ENCODE results near the gene IFIT1B.
"Not testable (repeated sequence)": the region's sequence is repeated elsewhere in the genome, so short reads cannot be mapped to it uniquely, and the experiment has no call there.

Gene IFIT1B

DNA sequence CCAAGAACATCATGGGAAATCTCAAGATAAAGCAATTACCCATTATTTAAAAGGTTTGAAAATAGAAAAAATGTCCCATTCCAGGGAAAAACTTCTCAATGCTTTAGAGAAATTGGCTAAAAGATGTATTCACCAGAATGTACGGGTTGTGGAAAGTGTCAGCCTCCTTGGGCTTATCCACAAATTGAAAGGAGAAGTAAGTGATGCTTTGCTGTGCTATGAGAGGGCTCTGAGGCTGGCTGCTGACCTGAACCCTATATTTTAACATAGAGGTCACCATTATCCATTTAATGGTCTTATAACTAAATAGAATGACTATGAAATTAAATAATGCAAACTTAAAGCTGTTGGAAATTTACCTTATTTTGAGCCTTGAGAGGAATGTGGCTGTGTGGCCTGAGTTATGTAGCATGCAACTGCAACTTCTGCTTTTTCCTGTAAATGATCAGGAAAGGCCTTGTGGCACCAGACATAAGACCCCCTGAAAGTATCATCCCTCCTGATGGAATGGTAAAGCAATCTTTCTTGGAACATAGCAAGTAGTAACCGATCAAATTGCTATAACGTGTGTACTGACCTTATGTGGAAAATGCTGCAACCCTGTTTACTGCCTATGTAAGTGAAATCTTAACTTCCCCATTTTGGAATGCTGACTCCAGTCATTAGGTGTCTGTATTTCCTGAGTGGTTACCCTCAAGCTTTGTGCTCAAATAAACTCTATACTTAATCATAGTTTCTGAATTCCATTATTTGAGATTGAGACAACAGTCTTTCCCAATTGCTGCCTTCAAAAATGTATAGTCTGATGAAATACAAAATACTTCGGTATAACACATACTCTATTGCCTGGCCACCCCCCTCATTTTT lies 6.9 kb downstream of the IFIT1B start:
- DNase-seq (ENCODE audit: low spot score): no peak

DNA sequence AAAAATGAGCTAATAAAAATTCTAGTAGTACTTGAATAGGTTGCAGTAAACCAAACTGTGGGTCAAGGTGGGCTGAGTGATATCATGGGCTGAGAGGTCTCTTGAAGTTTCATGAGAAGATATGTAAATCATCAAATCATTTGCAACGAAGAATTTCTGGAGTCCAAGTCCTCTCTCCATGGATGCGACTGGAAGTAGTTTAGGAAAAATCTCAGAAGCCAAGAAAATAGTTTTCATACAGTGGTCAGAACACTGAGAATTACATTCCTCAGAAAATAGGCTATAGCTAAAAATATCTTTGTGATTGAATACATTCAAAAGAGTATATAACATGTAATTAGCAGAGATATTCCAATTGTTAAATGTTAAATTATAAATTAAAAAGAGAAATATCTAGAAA lies 10.9 kb downstream of the IFIT1B start:
- no peak for DNase-seq (ENCODE audit: low spot score)

DNA sequence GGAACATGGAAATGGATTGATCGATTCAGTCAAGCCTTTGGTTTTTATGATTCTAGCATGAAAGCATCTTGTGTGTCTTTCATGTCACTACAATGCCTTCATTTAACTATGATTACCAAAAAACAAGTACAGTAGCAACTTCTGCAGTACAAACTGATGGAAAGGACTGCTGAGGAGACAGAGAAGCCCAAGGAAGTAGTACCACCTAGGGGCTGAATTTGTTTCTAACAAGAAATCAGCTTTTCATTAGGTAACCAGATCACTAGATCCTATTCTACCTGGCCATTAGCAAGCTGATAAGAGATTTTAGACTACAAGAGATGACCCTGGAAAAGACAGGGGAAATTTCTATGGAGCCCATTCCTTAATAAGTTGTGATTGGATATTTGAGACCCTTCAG lies 11.4 kb downstream of the IFIT1B start:
- no peak for DNase-seq (ENCODE audit: low spot score)

DNA sequence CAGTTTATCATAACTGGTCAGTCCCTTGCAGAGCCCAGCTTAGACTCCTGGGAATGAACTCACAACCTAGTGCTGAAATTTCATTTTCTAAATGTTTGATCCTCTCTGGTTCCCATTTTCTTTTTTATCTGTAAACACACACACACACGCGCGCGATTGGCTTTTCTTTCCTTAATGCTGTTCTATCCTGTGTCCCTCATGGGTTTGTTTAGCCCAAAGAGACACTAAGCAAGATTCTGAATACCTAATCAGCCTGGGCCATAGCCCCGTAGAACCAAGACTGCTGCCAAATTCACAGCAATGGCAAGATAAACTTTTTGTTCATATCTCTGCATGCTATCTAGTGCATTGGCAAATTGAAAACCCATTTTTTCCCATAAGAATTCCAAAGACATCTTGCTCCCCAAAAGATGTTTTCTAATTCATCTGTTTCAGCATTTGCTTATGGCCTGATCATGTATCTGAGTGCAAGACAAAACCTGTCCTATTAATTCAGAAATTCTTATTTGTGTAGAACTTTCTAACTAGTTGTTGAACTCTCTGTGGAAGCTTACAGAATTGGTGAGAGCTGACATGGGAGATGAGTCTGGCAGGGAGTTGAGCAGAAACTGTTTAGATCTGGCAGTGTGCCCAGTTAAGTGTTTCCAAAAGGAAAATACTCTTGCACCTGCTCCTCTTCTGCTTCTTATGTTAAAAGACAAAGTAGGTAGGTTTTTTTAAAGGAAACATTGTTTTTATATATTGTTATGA lies 12.8 kb downstream of the IFIT1B start:
- DNase-seq (ENCODE audit: low spot score): no peak

DNA sequence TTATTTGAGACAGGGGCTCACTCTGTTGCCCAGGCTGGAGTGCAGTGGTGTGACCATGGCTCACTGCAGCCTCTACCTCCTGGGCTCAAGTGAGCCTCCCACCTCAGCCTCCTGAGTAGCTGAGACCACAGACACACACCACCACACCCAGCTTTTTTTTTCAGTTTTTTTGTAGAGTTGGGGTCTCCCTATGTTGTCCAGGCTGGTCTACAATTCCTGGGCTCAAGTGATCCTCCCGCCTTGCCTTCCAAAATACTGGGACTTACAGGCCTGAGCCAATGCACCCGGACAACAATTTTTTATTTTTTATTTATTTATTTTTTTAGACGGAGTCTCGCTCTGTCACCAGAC lies 13.3 kb downstream of the IFIT1B start:
- not testable (repeated sequence) for DNase-seq (ENCODE audit: low spot score)

DNA sequence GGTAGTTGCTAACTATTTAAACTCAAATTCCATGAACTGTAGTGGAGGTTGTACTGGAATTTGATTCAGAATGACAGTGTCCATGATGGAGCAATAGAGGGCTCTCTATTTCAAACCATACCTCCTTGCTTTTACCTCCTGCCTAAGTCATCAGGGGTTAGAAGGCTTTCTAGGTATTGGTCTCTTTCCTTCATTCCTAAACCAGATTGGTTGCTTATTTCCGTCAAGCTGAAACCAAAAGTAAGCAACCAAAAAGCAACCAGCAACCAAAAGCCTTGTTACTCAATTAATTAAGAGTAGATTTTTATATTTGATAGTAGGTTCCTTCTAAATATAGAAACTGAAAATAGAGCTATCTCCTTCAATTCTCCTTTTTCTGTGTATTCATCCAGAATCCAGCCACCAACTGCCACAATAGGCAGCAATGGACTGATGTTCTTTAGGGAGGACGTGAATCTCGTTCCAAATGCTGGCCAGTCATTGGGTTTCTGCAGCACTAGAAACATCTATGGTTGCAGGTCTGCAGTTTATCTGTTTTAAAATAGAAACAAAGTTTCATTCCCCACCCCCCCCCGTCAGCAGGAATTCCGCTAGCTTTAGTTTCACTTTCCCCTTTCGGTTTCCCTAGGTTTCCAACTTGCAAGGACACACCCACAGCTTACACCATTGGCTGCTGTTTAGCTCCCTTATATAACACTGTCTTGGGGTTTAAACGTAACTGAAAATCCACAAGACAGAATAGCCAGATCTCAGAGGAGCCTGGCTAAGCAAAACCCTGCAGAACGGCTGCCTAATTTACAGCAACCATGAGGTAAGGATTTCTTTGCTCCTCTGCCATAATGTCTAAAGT lies 14.3 kb downstream of the IFIT1B start, which contains the start of gene IFIT1:
Gene IFIT1, plus strand, starts transcription at position 717 of the 850 bp plus-strand sequence. Its CDS starts 90 bp downstream, at position 807.
- peak; percentile 73 for DNase-seq (ENCODE audit: low spot score)

DNA sequence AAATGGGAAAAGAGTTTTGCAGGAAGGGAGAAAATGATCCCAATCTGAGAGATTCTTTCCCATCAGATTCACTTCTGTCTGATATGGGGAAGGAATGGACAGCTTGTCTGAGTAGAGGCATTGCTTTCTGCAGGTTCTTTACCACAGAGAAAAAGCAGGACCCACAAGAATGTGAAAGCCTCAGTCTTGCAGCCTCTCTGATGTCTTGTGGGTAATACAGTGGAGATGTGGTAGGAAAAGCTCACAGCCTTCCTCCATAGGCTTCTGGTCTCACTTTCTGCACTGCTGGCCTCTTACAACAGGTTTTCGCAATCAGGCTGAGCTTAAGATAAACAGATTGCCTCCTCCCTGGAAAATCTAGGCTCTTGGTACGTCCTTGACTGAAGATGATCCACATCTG lies 15.1 kb downstream of the IFIT1B start:
- DNase-seq (ENCODE audit: low spot score): no peak

DNA sequence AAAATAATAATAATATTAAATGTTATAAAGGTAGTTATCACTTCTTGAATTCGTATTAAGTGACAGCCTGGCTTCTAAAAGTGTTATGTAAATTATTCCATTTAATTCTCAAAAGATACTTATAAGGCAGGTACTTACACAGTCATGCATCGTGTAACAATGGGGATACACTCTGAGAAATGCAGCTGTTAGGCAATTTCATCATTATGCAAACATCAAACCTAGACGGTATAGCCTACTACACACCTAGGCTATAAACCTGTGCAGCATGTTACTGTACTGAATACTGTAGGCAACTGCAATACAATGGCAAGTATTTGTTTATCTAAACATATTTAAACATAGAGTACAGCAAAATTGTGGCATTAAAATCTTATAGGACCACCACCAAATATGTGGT lies 16.0 kb downstream of the IFIT1B start:
- no peak for DNase-seq (ENCODE audit: low spot score)

DNA sequence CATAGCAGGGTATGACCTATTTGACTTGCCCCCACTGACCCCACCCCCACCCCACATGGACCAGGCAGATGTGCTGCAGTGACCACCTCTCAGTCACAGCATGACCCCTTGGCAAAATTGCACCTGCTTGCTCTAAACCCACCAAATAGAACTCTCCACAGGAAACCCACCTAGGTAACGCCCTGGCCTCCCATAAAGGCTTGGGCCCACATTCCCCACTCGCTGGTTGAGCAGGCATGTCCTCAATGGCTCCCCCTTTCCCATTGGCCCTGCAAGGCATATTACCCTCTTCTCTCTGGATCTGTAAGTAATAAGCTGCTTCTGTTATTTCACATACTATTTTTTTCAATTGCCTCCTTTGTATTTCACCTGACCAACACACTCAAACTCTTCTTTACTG lies 17.3 kb downstream of the IFIT1B start:
- no peak for DNase-seq (ENCODE audit: low spot score)

DNA sequence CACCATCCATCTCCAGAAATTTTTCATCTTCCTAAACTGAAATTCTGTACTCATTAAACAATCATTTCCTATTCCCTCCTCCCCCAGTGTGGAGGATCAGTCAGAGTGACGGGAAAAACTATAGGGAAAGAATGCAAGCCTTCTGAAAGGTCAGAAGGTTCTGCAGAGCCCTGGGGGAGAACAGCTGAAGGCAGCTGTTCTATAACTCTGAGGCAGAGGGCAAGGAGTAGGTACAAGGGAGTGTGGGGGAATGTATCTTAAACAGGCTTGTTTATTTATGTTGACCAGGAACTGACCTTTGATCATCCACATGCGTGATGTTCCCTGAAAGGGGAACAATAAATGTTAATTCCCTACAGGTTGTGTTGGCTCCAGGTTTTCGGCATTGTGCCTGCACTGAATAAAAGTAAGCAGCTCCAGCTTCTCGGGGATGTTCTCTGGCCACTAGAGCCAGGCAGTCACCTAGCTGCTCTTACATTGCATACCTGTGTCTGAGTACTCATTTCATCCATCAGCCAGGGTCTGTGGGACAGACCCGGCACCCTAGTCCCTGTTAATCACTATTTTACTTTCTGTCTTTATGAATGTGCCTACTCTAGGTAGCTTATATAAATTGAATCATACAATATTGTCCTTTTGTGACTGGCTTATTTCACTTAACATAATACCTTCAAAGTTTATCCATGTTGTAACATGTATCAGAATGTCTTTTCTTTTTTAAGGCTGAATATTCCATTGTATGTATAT lies 20.3 kb downstream of the IFIT1B start:
- no peak for DNase-seq (ENCODE audit: low spot score)

DNA sequence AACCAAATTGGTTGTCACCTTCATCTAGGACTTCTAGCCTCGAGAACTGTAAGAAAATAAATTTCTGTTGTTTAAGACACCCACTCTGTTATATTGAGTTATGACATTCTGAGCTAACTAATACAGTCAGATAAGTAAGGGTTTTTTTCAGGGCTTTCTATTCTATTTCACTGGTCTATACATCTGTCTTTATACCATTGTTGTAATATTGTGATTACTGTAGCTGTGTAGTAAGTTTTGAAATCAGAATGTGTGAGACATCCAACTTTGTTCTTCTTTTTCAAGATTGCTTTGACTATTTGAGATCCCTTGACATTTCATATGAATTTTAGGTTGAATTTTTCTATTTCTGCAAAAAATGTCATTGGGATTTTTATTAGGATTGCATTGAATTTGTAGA lies 22.1 kb downstream of the IFIT1B start:
- no peak for DNase-seq (ENCODE audit: low spot score)

DNA sequence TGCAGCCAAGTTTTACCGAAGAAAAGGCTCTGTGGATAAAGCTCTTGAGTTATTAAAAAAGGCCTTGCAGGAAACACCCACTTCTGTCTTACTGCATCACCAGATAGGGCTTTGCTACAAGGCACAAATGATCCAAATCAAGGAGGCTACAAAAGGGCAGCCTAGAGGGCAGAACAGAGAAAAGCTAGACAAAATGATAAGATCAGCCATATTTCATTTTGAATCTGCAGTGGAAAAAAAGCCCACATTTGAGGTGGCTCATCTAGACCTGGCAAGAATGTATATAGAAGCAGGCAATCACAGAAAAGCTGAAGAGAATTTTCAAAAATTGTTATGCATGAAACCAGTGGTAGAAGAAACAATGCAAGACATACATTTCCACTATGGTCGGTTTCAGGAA lies 25.2 kb downstream of the IFIT1B start:
- DNase-seq (ENCODE audit: low spot score): no peak

DNA sequence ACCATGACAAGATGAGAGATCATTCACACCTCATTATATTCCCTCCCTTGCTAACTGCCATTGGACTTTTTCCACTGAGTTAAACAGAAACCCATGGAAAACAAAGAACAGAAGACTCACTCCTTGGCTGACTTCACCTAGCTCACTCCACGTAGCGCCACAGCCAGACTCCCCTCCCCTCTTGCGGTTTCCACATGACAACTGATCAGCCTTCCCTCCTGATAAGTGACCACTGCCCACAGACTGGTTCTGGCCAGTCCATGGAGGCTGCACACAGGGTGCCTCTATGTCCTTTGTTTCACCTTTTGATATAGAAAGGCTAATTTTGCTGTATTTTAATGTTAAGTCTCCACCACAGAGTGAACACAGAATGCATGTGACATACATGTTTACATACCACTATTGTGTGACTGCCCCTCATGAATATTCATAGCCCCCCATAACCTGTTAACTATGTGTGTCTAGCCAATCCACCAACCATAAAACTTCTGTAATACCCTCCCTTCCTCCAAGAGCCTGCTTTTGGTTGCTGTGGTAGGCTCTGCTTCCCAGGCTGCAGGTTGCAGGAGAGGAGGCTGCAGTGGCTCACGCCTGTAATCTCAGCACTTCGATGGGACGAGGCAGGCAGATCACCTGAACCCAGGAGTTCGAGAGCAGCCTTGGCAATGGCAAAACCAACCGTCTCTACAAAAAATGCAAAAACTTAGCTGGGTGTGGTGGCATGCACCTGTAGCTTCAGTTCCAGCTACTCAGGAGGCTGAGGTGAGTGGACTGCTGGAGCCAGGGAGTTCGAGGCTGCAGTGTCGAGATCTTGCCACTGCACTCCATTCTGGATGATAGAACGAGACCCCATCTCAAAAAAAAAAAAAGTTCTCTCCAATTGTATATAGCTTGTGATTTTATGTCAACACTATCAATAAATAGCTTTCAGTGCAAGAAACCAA lies 26.5 kb downstream of the IFIT1B start:
- no peak for DNase-seq (ENCODE audit: low spot score)

DNA sequence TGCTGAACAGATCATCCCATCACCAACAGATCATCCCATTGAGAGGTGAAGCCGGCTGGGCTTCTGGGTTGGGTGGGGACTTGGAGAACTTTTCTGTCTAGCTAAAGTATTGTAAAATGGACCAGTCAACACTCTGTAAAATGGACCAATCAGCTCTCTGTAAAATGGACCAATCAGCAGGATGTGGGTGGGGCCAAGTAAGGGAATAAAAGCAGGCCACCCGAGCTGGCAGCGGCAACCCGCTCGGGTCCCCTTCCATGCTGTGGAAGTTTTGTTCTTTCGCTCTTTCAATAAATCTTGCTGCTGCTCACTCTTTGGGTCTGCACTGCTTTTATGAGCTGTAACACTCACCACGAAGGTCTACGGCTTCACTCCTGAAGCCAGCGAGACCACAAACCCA lies 28.3 kb downstream of the IFIT1B start:
- DNase-seq (ENCODE audit: low spot score): not testable (repeated sequence)

DNA sequence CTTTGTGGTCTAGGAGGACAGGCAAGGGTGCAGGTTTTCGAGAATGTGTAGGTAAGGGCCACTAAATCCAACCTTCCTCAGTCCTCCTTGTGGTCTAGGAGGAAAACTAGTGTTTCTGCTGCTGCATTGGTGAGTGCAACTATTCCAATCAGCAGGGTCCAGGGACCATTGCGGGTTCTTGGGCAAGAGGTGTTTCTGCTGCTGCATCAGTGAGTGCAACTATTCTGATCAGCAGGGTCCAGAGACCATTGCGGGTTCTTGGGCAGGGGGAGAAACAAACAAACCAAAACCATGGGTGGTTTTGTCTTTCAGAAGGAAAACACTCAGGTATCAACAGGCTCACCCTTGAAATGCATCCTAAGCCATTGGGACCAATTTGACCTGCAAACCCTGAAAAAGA lies 29.9 kb downstream of the IFIT1B start:
- DNase-seq (ENCODE audit: low spot score): not testable (repeated sequence)

DNA sequence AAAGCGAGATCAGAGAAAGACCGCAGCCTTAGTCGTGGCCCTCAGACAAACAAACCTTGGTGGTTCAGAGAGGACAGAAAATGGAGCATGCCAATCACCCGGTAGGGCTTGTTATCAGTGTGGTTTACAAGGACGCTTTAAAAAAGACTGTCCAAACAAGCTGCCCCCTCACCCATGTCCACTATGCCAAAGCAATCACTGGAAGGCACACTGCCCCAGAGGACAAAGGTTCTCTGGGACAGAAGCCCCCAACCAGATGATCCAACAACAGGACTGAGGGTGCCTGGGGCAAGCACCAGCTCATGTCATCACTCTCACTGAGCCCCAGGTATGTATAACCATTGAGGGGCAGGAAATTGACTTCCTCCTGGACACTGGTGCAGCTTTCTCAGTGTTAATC lies 31.4 kb downstream of the IFIT1B start:
- not testable (repeated sequence) for DNase-seq (ENCODE audit: low spot score)

DNA sequence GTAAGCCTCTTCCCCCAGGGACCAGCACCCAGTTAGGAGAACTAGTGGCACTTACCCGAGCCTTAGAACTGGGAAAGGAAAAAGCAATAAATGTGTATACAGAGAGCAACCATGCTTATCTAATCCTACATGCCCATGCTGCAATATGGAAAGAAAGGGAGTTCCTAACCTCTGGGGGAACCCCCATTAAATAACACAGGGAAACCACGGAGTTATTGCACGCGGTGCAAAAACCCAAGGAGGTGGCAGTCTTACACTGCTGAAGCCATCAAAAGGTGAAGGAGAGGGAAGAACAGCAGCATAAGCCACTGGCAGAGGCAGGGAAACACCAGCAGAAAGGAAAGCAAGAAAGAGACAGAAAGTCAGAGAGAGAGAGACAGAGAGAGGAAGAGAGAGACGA lies 32.7 kb downstream of the IFIT1B start:
- not testable (repeated sequence) for DNase-seq (ENCODE audit: low spot score)

DNA sequence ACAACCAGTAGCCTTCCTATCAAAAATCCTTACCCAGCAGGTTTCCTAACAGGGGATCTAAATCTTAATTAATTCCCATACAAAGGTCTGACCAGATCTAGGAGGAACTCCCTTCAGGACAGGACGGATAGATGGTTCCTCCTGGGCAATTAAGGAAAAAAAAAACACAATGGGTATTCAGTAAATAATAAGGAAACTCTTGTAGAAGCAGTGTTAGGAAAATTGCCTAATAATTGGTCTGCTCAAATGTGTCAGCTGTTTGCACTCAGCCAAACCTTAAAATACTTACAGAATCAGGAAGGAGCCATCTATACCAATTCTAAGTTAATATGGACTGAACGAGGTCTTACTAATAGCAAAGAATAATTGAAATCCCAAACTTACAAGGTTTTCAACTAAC lies 33.3 kb downstream of the IFIT1B start:
- not testable (repeated sequence) for DNase-seq (ENCODE audit: low spot score)

DNA sequence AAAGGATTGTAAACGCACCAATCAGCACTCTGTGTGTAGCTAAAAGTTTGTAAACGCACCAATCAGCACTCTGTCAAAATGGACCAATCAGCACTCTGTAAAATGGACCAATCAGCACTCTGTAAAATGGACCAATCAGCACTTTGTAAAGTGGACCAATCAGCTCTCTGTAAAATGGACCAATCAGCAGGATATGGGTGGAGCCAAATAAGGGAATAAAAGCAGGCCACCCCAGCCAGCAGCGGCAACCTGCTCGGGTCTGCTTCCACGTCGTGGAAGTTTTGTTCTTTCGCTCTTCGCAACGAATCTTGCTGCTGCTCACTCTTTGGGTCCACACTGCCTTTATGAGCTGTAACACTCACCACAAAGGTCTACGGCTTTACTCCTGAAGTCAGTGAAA lies 34.4 kb downstream of the IFIT1B start:
- DNase-seq (ENCODE audit: low spot score): not testable (repeated sequence)

DNA sequence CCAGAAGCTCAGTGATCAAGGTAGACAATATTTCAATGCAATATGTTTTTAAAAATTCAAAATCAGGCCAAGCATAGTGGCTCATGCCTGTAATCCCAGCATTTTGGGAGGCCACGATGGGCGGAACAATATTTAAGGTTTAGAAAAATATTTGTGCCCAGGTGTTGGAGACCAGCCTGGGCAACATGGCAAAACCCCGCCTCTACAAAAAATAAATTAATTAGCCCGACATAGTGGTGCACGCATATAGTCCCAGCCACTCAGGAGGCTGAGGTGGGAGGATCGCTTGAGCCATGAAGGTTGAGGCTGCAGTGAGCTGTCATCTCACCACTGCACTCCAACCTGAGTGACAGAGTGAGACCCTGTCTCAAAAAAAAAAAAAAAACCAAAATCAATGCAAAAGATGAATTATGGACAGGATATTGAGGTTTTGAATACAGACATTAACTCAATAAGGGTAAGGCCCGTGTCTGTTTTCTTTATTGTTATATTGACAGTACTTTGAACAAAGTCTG lies 35.6 kb downstream of the IFIT1B start:
- DNase-seq (ENCODE audit: low spot score): no peak

Data from iPS-NIHi11 (cell line).